HG03103 (cell line): ENCODE data around the gene SLC9A8.
A peak's percentile ranks its signal among the peaks of the same experiment; 100 is the strongest.
"Not testable (repeated sequence)": the region's sequence is repeated elsewhere in the genome, so short reads cannot be mapped to it uniquely, and the experiment has no call there.

Source experiments
- ATAC-seq: cut with Tn5 transposase; IDR thresholded peaks from one replicate; pipeline ENCODE4 v1.9.1; 2021; ENCODE audit warnings: low read depth; ENCODE audit not compliant: unreplicated experiment

SLC9A8 gene

GRCh38 chr20:49812507-49813304 is at the start of gene SLC9A8:
TSS of gene SLC9A8 (plus strand) at chr20:49812828. CDS start at chr20:49812923, 95 bp downstream.
- peak; percentile 73 for ATAC-seq

- no peak for ATAC-seq
Observed at GRCh38 chr20:49762940-49763766, 49.5 kb upstream of the SLC9A8 start.

GRCh38 chr20:49765413-49765736 is 47.3 kb upstream of the SLC9A8 start:
- ATAC-seq, result no peak

- no peak for ATAC-seq
Observed at GRCh38 chr20:49765846-49766541, 46.6 kb upstream of the SLC9A8 start.

- ATAC-seq, result no peak
Observed at GRCh38 chr20:49766979-49767521, 45.6 kb upstream of the SLC9A8 start.

DNA sequence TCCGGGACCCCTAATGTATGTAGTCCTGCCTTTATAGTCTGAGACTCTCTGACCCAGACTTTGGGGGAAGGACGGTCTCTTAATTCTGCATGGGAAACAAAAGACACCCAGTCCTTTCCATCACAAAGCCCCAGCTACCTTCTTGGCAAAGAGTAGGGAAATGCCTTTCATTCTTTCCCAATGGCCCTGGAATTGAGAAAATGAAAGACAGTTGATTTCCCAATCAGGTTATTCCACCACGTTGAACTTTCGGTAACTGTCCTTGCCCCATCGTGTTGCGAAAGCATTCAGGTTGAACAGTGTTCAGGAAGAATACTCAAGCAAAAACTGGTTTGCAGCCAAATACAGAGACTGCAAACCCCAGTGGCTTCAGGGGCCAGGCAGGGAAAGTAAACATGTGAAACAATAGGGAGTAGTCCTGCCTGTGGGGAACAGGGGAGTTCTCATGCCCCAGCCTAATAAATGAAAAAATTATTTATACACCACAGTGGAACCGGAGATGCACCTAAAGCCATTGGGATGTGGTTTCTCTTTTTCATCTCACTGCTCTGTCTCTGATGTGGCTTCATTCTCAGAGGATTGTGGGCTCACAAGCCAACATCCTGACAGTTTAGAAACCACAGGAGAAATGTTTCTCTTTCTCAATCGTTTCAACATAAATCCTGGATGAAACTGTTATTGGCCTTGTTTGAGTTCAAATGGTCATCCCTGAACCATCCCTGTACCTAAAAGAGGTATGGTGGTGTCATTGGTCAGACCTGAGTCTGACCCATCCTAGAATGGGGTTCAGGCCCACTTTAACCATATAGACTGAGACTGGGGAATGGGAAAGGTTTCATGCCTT is 44.2 kb upstream of the SLC9A8 start:
- ATAC-seq, result no peak

GRCh38 chr20:49769048-49769581 is 43.5 kb upstream of the SLC9A8 start:
- ATAC-seq, result no peak

- ATAC-seq, result no peak
Observed at GRCh38 chr20:49770634-49771033, 42.0 kb upstream of the SLC9A8 start.

GRCh38 chr20:49774213-49774612 is 38.4 kb upstream of the SLC9A8 start:
- ATAC-seq, result not testable (repeated sequence)

- no peak for ATAC-seq
Observed at GRCh38 chr20:49775229-49775693, 37.4 kb upstream of the SLC9A8 start.

- ATAC-seq, result no peak
Observed at GRCh38 chr20:49779972-49780371, 32.7 kb upstream of the SLC9A8 start.

GRCh38 chr20:49781676-49782075 is 31.0 kb upstream of the SLC9A8 start:
- ATAC-seq, result no peak

GRCh38 chr20:49782439-49782838 is 30.2 kb upstream of the SLC9A8 start:
- not testable (repeated sequence) for ATAC-seq

- not testable (repeated sequence) for ATAC-seq
Observed at GRCh38 chr20:49783021-49783995, 29.3 kb upstream of the SLC9A8 start.

GRCh38 chr20:49784291-49784690 is 28.3 kb upstream of the SLC9A8 start:
- ATAC-seq, result no peak

- no peak for ATAC-seq
Observed at GRCh38 chr20:49785149-49785851, 27.3 kb upstream of the SLC9A8 start.

DNA sequence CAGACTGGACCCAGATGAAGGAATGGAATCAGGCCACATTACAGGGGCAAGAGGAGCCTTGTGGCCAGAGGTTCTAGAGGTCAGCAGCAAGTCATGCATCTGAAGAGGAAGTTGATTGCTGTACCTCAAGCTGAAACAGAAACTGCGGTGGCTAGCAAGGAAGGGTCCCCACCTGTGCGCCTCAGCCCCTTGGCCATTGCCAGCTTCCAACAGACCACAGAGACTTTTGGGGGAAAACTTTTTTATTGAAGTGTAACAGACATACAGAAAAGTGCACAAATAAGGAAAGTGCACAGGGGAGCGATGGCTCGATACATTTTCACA is 26.8 kb upstream of the SLC9A8 start:
- peak; percentile 82 for ATAC-seq

DNA sequence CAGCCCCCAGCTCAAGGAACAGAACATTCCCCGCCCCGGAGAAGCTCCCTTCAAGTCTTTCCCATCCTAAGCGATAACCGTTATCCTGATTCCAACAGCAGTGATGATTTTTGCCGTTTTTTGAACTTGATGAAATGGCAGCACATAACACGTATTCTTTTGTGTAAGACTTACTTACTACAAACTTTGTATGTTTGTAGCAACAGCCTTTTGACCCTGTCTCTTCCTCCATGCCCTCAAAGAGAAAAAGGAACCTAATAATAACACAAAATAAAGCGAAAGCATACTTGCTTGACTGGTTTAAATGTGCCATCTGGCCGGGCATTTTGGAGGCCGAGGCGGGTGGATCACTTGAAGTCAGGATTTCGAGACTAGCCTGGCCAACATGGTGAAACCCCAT is 26.4 kb upstream of the SLC9A8 start:
- ATAC-seq, result peak; percentile 20
